DOHH2 (cell line): ENCODE data around the gene LIPC.

ENCODE experiments used
- H3F3A ChIP-seq: fragments of 200-600 bp; sonication (generic), shearing (Covaris generic); 2 replicates; pipeline ENCODE4 v1.6.0; 2016; ENCODE audit warnings: antibody characterized with exemption, mild to moderate bottlenecking; ENCODE audit not compliant: control insufficient read depth, insufficient read depth
- H3K27ac ChIP-seq: fragments of 200-600 bp; sonication (generic); 2 replicates; pipeline ENCODE4 v1.5.1; 2014; ENCODE audit warnings: low read depth, mild to moderate bottlenecking, low read length, moderate library complexity
- H3K27me3 ChIP-seq: fragments of 200-600 bp; sonication (generic); 2 replicates; pipeline ENCODE4 v1.6.1; 2014; ENCODE audit warnings: mild to moderate bottlenecking, low read length, mixed read lengths; ENCODE audit not compliant: control insufficient read depth
- H3K36me3 ChIP-seq: fragments of 200-600 bp; sonication (generic); 2 replicates; pipeline ENCODE4 v1.6.1; 2014; ENCODE audit warnings: mild to moderate bottlenecking, low read length, moderate library complexity, mixed read lengths; ENCODE audit not compliant: control insufficient read depth
- H3K4me1 ChIP-seq: fragments of 200-600 bp; sonication (generic); 2 replicates; pipeline ENCODE4 v1.6.1; 2014; ENCODE audit warnings: mild to moderate bottlenecking, low read length, mixed read lengths; ENCODE audit not compliant: control insufficient read depth
- H3K4me2 ChIP-seq: fragments of 200-600 bp; sonication (generic); 2 replicates; pipeline ENCODE4 v1.6.0; 2014; ENCODE audit warnings: mild to moderate bottlenecking, low read length, moderate library complexity
- H3K4me3 ChIP-seq: fragments of 200-600 bp; sonication (generic); 2 replicates; pipeline ENCODE4 v1.5.1; 2014; ENCODE audit warnings: mild to moderate bottlenecking, low read length, mixed read lengths
- H3K79me2 ChIP-seq: fragments of 200-600 bp; sonication (generic); 2 replicates; pipeline ENCODE4 v1.6.1; 2014; ENCODE audit warnings: mild to moderate bottlenecking, low read length, mixed read lengths; ENCODE audit not compliant: control insufficient read depth
- H3K9me2 ChIP-seq: fragments of 200-600 bp; sonication (generic); replicated peaks from 2 replicates; pipeline ENCODE4 v1.6.1; 2014; ENCODE audit warnings: mild to moderate bottlenecking, low read length, mixed read lengths; ENCODE audit not compliant: control insufficient read depth
- H3K9me3 ChIP-seq: fragments of 200-600 bp; sonication (generic); 2 replicates; pipeline ENCODE4 v1.6.1; 2014; ENCODE audit warnings: antibody characterized with exemption, low read length, mixed read lengths; ENCODE audit not compliant: control insufficient read depth, insufficient read depth
- H4K20me1 ChIP-seq: fragments of 200-600 bp; sonication (generic); 2 replicates; pipeline ENCODE4 v1.6.0; 2014; ENCODE audit warnings: low read depth, mild to moderate bottlenecking, antibody characterized with exemption, low read length, moderate library complexity; ENCODE audit not compliant: control insufficient read depth, insufficient read depth
- CTCF ChIP-seq: fragments of 200-600 bp; sonication (generic); IDR thresholded peaks from one replicate; pipeline ENCODE4 v1.5.1; 2014; ENCODE audit warnings: antibody characterized with exemption, mild to moderate bottlenecking, low read depth, low read length; ENCODE audit not compliant: poor library complexity, severe bottlenecking
- EZH2phosphoT487 ChIP-seq: fragments of 200-600 bp; sonication (generic); IDR thresholded peaks from 2 replicates; pipeline ENCODE4 v1.6.1; 2017; ENCODE audit warnings: borderline replicate concordance, mild to moderate bottlenecking, antibody characterized with exemption, low read length, moderate library complexity, mixed read lengths

Gene LIPC

GRCh38 chr15:58434334-58434875, 2.6 kb downstream of the LIPC start:
- H3F3A ChIP-seq, result no peaks in the 10 kb centered on the region
- H3K4me2 ChIP-seq, result no peak overlapping the region
- H4K20me1 ChIP-seq, result no peaks in the 10 kb centered on the region
- no peak overlapping the region for H3K27ac ChIP-seq
- no peaks in the 10 kb centered on the region for H3K36me3 ChIP-seq
- no peaks in the 10 kb centered on the region for H3K4me1 ChIP-seq
- no peaks in the 10 kb centered on the region for H3K9me2 ChIP-seq
- 0 out of 2 replicates have a peak, but pooled peaks cover 4% of the 10 kb centered on the region for H3K27me3 ChIP-seq
- no peaks in the 10 kb centered on the region for H3K9me3 ChIP-seq
- no peak for TF ChIP-seq EZH2phosphoT487
- no peak for TF ChIP-seq CTCF
- H3K79me2 ChIP-seq, result no peaks in the 10 kb centered on the region
- H3K4me3 ChIP-seq, result no peak overlapping the region

DNA sequence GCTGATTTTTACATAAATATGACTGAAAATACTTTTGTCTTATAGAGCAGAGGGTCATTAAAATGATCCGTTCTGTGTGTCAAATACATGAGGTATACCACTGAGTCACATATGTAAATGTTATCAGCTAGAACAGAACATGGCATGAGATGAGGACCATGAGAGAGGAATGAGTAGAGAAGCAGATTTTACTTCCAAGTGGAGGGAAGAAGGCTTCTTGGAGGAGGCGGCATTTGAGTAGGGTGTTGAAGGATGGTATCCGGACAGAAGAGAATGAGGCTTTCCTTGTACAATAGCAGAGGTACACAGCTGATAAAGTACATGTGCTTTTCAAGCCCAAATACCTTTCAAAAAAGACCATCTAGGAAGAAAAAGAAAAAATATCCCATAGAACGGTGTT, 4.8 kb downstream of the LIPC start:
- 0 out of 2 replicates have a peak, but pooled peaks cover 4% of the 10 kb centered on the region for H3K27me3 ChIP-seq
- no peaks in the 10 kb centered on the region for H3K4me1 ChIP-seq

GRCh38 chr15:58437531-58438105, 5.8 kb downstream of the LIPC start:
- Histone ChIP-seq H3K36me3 (no peaks in the 10 kb centered on the region), H3K4me2 (no peak overlapping the region), H3K27me3 (0 out of 2 replicates have a peak, but pooled peaks cover 4% of the 10 kb centered on the region), H3K27ac (no peak overlapping the region), H3K9me2 (no peaks in the 10 kb centered on the region), H4K20me1 (no peaks in the 10 kb centered on the region), H3K4me1 (no peaks in the 10 kb centered on the region), H3K4me3 (no peak overlapping the region), H3K9me3 (no peaks in the 10 kb centered on the region), H3K79me2 (no peaks in the 10 kb centered on the region), H3F3A (no peaks in the 10 kb centered on the region)
- TF ChIP-seq EZH2phosphoT487 (no peak), CTCF (no peak)

More for the DNA sequence above, 4.8 kb downstream of the LIPC start:
- Histone ChIP-seq H4K20me1 (no peaks in the 10 kb centered on the region), H3K79me2 (no peaks in the 10 kb centered on the region), H3K4me3 (no peak overlapping the region), H3K9me3 (no peaks in the 10 kb centered on the region), H3K9me2 (no peaks in the 10 kb centered on the region), H3K4me2 (no peak overlapping the region), H3K27ac (no peak overlapping the region), H3F3A (no peaks in the 10 kb centered on the region), H3K36me3 (no peaks in the 10 kb centered on the region)
- no peak for TF ChIP-seq EZH2phosphoT487
- no peak for TF ChIP-seq CTCF
